K562 (cell line): ENCODE results near the gene RCOR1. TPM values are rescaled to one million over a fixed set of nuclear protein-coding genes. Genes with fewer than 3 reads are reported as not detected.

ENCODE experiments used
- ATAC-seq: fragments of 200-7000 bp; cut with Tn5 transposase; 3 replicates; pipeline ENCODE4 v1.9.1; 2020; ENCODE audit warnings: moderate library complexity
- BruUV-seq: library from RNA; stranded (reverse); fragments of 400-500 nt; replicated peaks from 2 replicates; lab custom pipeline; 2021; lab: Mats Ljungman, UMichigan
- CTCF ChIA-PET: fragments of 300-600 bp; formaldehyde crosslinking; extraction: SDS; loops from one replicate; lab custom pipeline; 2021; ENCODE audit warnings: low intra/inter-chr PET ratio; lab: Yijun Ruan, JAX
- POLR2A ChIA-PET: fragments of 300-600, 350-650 bp; sonication (Branson Sonifier 250); formaldehyde crosslinking; extraction: SDS; loops from one replicate; lab custom pipeline; 2021; ENCODE audit warnings: antibody characterized with exemption, inconsistent platforms; lab: Yijun Ruan, JAX
- DNase-seq, 4 experiments: peaks; one replicate each; pipeline versions ENCODE4 v3.0.0 to v3.0.0-alpha.2; 2011 to 2018; ENCODE audit warnings: low spot score in 3 of 4, mixed read lengths in 3 of 4; ENCODE audit errors: extremely low read depth in 1 of 4
- FAIRE-seq: peaks from 2 replicates; lab custom pipeline; 2011; peaks lifted over from hg19 to GRCh38; lab: Jason Lieb, UNC
- H2AFZ ChIP-seq: 2 replicates; pipeline ENCODE4 v1.6.0; 2011; ENCODE audit warnings: low read depth, low read length, control low read depth, inconsistent platforms
- H3K27ac ChIP-seq: fragments of 200-600 bp; 3 replicates; pipeline ENCODE4 v1.8.0; 2011; ENCODE audit warnings: low read depth, mild to moderate bottlenecking, control low read depth, inconsistent platforms, low read length, moderate library complexity, mixed read lengths; ENCODE audit errors: extremely low read depth
- H3K27me3 ChIP-seq, 2 experiments: fragments of 300-600 bp in 1 of 2; 2 replicates in 1 of 2; 3 replicates in 1 of 2; pipeline versions ENCODE4 v1.6.0 to v1.8.0; 2011; ENCODE audit warnings: inconsistent platforms in 2 of 2, low read length in 2 of 2, mild to moderate bottlenecking in 1 of 2, mixed read lengths in 1 of 2, moderate library complexity in 1 of 2; ENCODE audit not compliant: control insufficient read depth in 2 of 2, insufficient read depth in 2 of 2
- H3K36me3 ChIP-seq: fragments of 300-600 bp; 3 replicates; pipeline ENCODE4 v1.8.0; 2011; ENCODE audit warnings: mild to moderate bottlenecking, low read length, inconsistent platforms; ENCODE audit not compliant: control insufficient read depth, insufficient read depth
- H3K4me1 ChIP-seq, 2 experiments: fragments of 200-600 bp in 1 of 2; replicated peaks in 1 of 2; 2 replicates in 1 of 2; 3 replicates in 1 of 2; pipeline versions ENCODE4 v1.5.1 to v1.8.0; 2011; ENCODE audit warnings: inconsistent platforms in 2 of 2, low read length in 2 of 2, mild to moderate bottlenecking in 1 of 2, mixed read lengths in 1 of 2, moderate library complexity in 1 of 2; ENCODE audit not compliant: control insufficient read depth in 2 of 2, insufficient read depth in 2 of 2
- H3K4me2 ChIP-seq: 2 replicates; pipeline ENCODE4 v1.6.1; 2011; ENCODE audit warnings: low read length, control low read depth, inconsistent platforms, mixed read lengths; ENCODE audit not compliant: insufficient read depth
- H3K4me3 ChIP-seq: fragments of 200-600 bp; sonication (generic), shearing (Covaris generic); 2 replicates; pipeline ENCODE4 v1.5.1; 2016; ENCODE audit warnings: control low read depth, inconsistent platforms
- H3K79me2 ChIP-seq: fragments of 200-600 bp; 3 replicates; pipeline ENCODE4 v1.8.0; 2011; ENCODE audit warnings: low read length, inconsistent platforms; ENCODE audit not compliant: control insufficient read depth, insufficient read depth
- H3K9ac ChIP-seq, 2 experiments: 2 replicates each; pipeline versions ENCODE4 v1.6.0 to v1.6.1; 2011; ENCODE audit warnings: low read depth in 2 of 2, low read length in 2 of 2, control low read depth in 1 of 2, inconsistent platforms in 1 of 2, mild to moderate bottlenecking in 1 of 2, mixed read lengths in 1 of 2; ENCODE audit not compliant: insufficient read depth in 1 of 2
- H3K9me1 ChIP-seq: one replicate; pipeline ENCODE4 v1.6.0; 2011; ENCODE audit warnings: inconsistent platforms, mild to moderate bottlenecking, low read length, moderate library complexity; ENCODE audit not compliant: control insufficient read depth, insufficient read depth
- H3K9me3 ChIP-seq: replicated peaks from 2 replicates; pipeline ENCODE4 v1.5.1; 2011; ENCODE audit warnings: low read depth, low read length, inconsistent platforms; ENCODE audit not compliant: control insufficient read depth, insufficient read depth
- H4K20me1 ChIP-seq: replicated peaks from 2 replicates; pipeline ENCODE4 v1.6.1; 2011; ENCODE audit warnings: low read length, inconsistent platforms, mixed read lengths; ENCODE audit not compliant: control insufficient read depth, insufficient read depth
- CBX1 ChIP-seq: sonication (generic); IDR thresholded peaks from 2 replicates; pipeline ENCODE4 v1.6.1; 2016; ENCODE audit warnings: antibody characterized with exemption, low read depth, mild to moderate bottlenecking
- RUNX1 ChIP-seq: sonication (generic); IDR thresholded peaks from 2 replicates; pipeline ENCODE4 v1.6.1; 2016; ENCODE audit warnings: antibody characterized with exemption, low read depth
- ZNF140 ChIP-seq: fragments of 250-450 bp; sonication (Bioruptor Pico); IDR thresholded peaks from 2 replicates; pipeline ENCODE4 v1.8.0; 2021; ENCODE audit warnings: moderate library complexity, mild to moderate bottlenecking, inconsistent platforms
- ZNF143 ChIP-seq: sonication (generic); formaldehyde crosslinking; IDR thresholded peaks from 2 replicates; pipeline ENCODE4 v1.9.0; 2022; ENCODE audit warnings: mild to moderate bottlenecking, missing genetic modification reagents
- ZNF184 ChIP-seq: sonication (generic); formaldehyde crosslinking; IDR thresholded peaks from 2 replicates; pipeline ENCODE4 v1.5.0; 2020; ENCODE audit warnings: missing genetic modification reagents
- WGBS: fragments of 100-300 bp; shearing (Covaris generic); methylation state at CpG from one replicate; pipeline ENCODE4 v1.1.6; 2016; ENCODE audit warnings: low coverage, mixed read lengths; ENCODE audit not compliant: insufficient coverage; ENCODE audit errors: missing lambda C conversion rate; 5-methylcytosine and 5-hydroxymethylcytosine counted together
- in situ Hi-C: fragments of 300-500 bp; cut with MboI; formaldehyde crosslinking; loops from 4 replicates; pipeline ENCODE4 v1.15.0; 2018; ENCODE audit warnings: inconsistent platforms, mixed read lengths
- intact Hi-C: fragments of 100-400 bp; cut with micrococcal nuclease; formaldehyde crosslinking; loops from 2 replicates; pipeline ENCODE4 v1.14.2; 2022
- polyA plus RNA-seq, 8 experiments: library from polyadenylated mRNA; depleted of rRNA in 4 of 8; stranded (reverse) in 5 of 8; unstranded in 3 of 8; fragments of >200 nt; fragmentation: Nextera tagmentation in 2 of 8; fragmentation: Illumina TruSeq in 1 of 8; extraction: Ambion mirVana in 2 of 8; extraction: Trizol in 1 of 8; gene quantifications; 2 replicates each; pipeline versions ENCODE4 v1.2.1 to v1.2.3, GENCODE V29; 2011 to 2014; ENCODE audit warnings: inconsistent platforms in 1 of 8, missing spikeins in 1 of 8
- total RNA-seq, 7 experiments: library from RNA; depleted of rRNA in 6 of 7; stranded (reverse); fragments of >200 nt in 6 of 7; fragmentation: Illumina TruSeq in 2 of 7; extraction: Trizol in 2 of 7; gene quantifications; 2 replicates each; pipeline versions ENCODE4 v1.2.1 to v1.2.3, GENCODE V29; 2011 to 2021; ENCODE audit warnings: low replicate concordance in 1 of 7
- TF ChIP-seq, protein P1 (sequence below): sonication (generic); formaldehyde crosslinking; IDR thresholded peaks from 2 replicates; pipeline ENCODE4 v1.8.1; 2022; ENCODE audit warnings: missing genetic modification reagents
- TF ChIP-seq, protein P2 (sequence below), 2 experiments: IDR thresholded peaks; 2 replicates each; pipeline ENCODE4 v1.6.1; 2012; ENCODE audit warnings: improper control_type of control experiment in 2 of 2, low read depth in 2 of 2, low read length in 2 of 2, borderline replicate concordance in 1 of 2
- TF ChIP-seq, protein P3 (sequence below): fragments of 450-650 bp; IDR thresholded peaks from 2 replicates; pipeline ENCODE4 v1.7.0; 2016; ENCODE audit warnings: borderline replicate concordance
- TF ChIP-seq, protein P4 (sequence below): fragments of 250-450 bp; sonication (Bioruptor Pico); IDR thresholded peaks from 2 replicates; pipeline ENCODE4 v1.5.0; 2021; ENCODE audit warnings: mild to moderate bottlenecking, moderate library complexity
- TF ChIP-seq, protein P5 (sequence below): fragments of 250-450 bp; sonication (Bioruptor Pico); IDR thresholded peaks from 2 replicates; pipeline ENCODE4 v1.4.0; 2020; ENCODE audit warnings: mild to moderate bottlenecking, moderate library complexity

Gene RCOR1
- total and polyA plus RNA-seq, 9 of the 15 experiments (the other 6 are each of a cell fraction or from before 2014, with no cell fraction given) = 8.5 to 47.9 (median 20.9) TPM

DNA sequence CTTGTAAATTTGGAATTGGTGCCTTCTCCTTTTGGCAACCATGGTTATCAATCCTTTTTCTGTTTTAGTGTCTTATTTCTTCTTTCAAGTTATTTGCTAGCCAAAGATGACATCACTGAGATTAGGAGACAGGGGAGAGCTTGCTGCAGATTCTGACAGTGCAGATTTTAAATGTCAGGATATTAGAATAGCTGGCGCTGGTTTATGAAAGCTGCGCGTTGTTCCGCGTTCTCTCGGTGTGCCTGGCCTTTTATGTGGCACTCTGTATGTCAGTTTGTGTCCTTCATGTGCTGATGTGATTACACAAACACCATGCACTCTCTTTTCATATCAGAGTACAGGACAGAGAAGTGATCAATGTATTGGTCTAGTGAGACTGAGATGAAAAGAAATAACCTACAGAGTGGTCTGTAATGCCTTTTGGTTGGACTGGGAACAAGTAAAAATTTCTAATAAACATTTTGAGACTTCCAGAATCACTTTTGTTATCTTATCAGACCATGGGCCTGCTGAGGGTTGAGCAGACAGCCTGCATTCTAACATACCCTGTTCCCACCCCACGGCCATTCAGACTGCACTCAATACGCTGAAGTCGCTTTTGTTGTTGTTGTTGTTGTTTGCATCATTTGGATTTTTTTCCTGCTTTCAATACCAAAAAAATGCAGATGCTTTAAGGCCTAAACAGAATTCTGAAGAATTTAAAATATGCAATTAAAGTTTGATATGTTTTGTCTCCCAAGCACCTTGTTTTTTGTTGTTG is 135.1 kb downstream of the RCOR1 start:
- Histone ChIP-seq H3K27me3 (no peaks in the 10 kb centered on the region), H4K20me1 (no peaks in the 10 kb centered on the region), H2AFZ (no peak overlapping the region), H3K4me1 (no peaks in the 10 kb centered on the region), H3K79me2 (no peaks in the 10 kb centered on the region), H3K4me3 (no peak overlapping the region), H3K9ac (no peak overlapping the region), H3K9me1 (no peaks in the 10 kb centered on the region), H3K27ac (no peak overlapping the region), H3K36me3 (peaks cover 79% of the 10 kb centered on the region; the same call in 2 of the 3 replicates), H3K9me3 (no peaks in the 10 kb centered on the region), H3K4me2 (no peak overlapping the region)
- FAIRE-seq = no peak
- DNase-seq = no peak
- POLR2A ChIA-PET = no interaction called here
- no TSS peak for BruUV-seq
- intact Hi-C loops (no loop called here), in situ Hi-C loops (no loop called here)
- no peak for ATAC-seq
- CTCF ChIA-PET = no interaction called here
- 97% methylated on average over 9 of the region's 9 CpGs for whole genome bisulfite sequencing
- no peak for TF ChIP-seq ZNF184 (CRISPR knock-in tag)
- TF ChIP-seq, protein P1, sequence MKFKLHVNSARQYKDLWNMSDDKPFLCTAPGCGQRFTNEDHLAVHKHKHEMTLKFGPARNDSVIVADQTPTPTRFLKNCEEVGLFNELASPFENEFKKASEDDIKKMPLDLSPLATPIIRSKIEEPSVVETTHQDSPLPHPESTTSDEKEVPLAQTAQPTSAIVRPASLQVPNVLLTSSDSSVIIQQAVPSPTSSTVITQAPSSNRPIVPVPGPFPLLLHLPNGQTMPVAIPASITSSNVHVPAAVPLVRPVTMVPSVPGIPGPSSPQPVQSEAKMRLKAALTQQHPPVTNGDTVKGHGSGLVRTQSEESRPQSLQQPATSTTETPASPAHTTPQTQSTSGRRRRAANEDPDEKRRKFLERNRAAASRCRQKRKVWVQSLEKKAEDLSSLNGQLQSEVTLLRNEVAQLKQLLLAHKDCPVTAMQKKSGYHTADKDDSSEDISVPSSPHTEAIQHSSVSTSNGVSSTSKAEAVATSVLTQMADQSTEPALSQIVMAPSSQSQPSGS (CRISPR knock-in tag) = no peak
- TF ChIP-seq, protein P2, sequence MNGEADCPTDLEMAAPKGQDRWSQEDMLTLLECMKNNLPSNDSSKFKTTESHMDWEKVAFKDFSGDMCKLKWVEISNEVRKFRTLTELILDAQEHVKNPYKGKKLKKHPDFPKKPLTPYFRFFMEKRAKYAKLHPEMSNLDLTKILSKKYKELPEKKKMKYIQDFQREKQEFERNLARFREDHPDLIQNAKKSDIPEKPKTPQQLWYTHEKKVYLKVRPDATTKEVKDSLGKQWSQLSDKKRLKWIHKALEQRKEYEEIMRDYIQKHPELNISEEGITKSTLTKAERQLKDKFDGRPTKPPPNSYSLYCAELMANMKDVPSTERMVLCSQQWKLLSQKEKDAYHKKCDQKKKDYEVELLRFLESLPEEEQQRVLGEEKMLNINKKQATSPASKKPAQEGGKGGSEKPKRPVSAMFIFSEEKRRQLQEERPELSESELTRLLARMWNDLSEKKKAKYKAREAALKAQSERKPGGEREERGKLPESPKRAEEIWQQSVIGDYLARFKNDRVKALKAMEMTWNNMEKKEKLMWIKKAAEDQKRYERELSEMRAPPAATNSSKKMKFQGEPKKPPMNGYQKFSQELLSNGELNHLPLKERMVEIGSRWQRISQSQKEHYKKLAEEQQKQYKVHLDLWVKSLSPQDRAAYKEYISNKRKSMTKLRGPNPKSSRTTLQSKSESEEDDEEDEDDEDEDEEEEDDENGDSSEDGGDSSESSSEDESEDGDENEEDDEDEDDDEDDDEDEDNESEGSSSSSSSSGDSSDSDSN (IDR thresholded peaks at IDR 0.05; ENCODE audit: borderline replicate concordance in 1 of 2, low read depth in 2 of 2, low read length in 2 of 2) = no peak
- TF ChIP-seq, protein P3, sequence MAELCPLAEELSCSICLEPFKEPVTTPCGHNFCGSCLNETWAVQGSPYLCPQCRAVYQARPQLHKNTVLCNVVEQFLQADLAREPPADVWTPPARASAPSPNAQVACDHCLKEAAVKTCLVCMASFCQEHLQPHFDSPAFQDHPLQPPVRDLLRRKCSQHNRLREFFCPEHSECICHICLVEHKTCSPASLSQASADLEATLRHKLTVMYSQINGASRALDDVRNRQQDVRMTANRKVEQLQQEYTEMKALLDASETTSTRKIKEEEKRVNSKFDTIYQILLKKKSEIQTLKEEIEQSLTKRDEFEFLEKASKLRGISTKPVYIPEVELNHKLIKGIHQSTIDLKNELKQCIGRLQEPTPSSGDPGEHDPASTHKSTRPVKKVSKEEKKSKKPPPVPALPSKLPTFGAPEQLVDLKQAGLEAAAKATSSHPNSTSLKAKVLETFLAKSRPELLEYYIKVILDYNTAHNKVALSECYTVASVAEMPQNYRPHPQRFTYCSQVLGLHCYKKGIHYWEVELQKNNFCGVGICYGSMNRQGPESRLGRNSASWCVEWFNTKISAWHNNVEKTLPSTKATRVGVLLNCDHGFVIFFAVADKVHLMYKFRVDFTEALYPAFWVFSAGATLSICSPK = no peak
- TF ChIP-seq, protein P4, sequence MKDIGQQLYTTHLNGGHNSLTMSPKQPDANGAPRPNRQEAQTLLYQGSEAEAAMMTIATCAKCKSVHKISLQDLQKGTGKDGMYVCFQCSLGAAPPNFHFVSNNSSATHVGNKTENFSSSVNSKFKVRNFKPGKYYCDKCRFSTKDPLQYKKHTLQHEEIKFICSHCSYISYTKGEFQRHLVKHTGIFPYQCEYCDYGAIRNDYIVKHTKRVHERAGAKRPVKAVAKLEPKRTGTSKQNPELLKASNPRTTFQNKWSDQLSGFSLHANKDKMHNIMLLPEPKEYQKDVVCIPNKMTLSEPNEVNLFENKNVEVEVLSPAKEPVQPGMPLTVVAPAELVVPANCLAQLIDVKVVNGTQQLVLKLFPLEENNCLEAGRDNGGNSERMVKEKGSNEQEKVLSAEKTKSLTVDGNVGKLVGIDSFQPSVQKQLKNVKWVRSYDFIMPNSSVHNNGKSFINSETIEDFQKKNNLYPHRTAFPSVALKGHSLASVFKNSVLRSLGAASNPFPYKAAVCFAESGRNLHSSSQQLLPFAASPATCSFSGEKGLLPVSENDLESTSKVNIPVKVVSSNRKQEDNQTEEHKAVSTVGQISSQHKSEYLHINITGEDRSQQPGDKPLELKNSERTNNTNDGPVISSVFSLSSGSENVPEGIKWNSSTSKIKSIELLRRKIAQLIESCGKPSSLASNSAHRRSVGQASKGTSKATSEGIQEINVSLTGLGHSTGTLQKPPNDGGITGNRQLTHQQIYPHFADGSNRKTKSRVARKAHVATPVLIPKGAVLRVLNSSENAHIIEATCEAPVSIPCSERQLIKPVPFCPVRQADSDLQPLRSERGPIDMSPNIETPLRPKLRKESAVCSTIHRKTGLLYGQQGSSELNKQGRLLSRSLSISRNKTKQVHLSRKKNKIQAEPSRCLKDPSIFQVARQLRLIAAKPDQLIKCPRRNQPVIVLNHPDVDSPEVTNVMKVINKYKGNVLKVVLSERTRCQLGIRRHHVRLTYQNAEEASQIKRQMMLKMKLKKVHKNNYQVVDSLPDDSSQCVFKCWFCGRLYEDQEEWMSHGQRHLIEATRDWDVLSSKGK = no peak
- TF ChIP-seq ZNF143 (CRISPR knock-in tag) = no peak
- no peak for TF ChIP-seq RUNX1
- TF ChIP-seq CBX1 = no peak
- TF ChIP-seq, protein P5, sequence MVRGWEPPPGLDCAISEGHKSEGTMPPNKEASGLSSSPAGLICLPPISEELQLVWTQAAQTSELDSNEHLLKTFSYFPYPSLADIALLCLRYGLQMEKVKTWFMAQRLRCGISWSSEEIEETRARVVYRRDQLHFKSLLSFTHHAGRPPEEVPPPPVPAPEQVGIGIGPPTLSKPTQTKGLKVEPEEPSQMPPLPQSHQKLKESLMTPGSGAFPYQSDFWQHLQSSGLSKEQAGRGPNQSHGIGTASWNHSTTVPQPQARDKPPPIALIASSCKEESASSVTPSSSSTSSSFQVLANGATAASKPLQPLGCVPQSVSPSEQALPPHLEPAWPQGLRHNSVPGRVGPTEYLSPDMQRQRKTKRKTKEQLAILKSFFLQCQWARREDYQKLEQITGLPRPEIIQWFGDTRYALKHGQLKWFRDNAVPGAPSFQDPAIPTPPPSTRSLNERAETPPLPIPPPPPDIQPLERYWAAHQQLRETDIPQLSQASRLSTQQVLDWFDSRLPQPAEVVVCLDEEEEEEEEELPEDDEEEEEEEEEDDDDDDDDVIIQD (CRISPR knock-in tag) = no peak
- TF ChIP-seq ZNF140 (CRISPR knock-in tag) = no peak
